A549 (cell line): ENCODE measurements around the gene SPEN.

Source experiments
- BCL3 ChIP-seq: fragments of >200 bp; sonication (Bioruptor Twin); formaldehyde crosslinking; IDR thresholded peaks from 3 replicates; pipeline ENCODE4 v1.6.1; 2016
- CTCF ChIP-seq: fragments of >200 bp; sonication (Bioruptor Twin); formaldehyde crosslinking; IDR thresholded peaks from 3 replicates; pipeline ENCODE4 v1.5.1; 2016
- HDAC2 ChIP-seq: fragments of 200-600 bp; sonication (generic); IDR thresholded peaks from 2 replicates; pipeline ENCODE4 v1.6.1; 2016

- no peak for TF ChIP-seq CTCF
- TF ChIP-seq HDAC2, result no peak
- TF ChIP-seq BCL3, result no peak
These were observed 11.6 kb upstream of the SPEN start for GRCh38 chr1:15835741-15836510.
